NCI-H345 (cell line): ENCODE measurements around the gene CUBN.

ENCODE experiments used
- DNase-seq: peaks from one replicate; lab custom pipeline; 2025; lab: John Stamatoyannopoulos, UW

Gene CUBN

DNA sequence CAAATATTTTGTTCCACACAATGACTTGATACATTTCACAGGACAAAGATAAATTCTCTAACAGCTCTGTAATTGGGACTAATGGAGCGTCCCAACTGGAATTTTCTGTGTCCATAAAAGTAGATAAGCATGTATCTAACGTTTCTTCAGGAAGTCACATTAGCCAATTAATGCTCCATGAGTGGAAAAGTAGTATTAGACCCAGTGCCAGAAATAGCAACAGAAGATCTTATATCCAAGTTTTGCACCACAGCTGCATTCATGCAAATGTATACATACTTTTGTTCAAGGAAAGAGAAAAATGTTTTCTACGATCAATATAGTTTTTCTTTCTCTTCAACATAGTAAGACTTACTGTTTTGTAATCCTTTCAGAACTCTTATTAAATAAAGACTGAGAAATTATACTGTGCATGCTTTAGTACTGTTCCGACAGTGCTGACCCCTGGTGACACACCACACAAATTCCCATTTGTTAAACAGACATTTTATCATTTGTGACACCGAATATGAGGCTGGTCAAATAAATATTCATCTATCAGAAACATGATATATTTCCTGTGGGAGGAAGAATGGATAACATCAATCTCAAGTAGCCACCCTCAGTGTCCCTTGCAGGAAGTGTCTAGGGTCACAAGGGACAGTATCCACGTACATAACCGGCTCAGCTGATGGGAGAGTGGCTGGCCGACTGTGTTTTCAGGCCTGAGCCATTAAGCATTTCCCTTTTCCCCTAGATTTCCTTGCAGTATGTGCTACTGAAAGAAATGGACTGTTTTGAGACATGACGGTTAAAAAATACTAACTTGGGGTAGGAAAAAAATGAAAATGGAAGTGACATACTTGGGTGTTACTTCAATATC is 210.3 kb downstream of the CUBN start:
- DNase-seq = no peak

DNA sequence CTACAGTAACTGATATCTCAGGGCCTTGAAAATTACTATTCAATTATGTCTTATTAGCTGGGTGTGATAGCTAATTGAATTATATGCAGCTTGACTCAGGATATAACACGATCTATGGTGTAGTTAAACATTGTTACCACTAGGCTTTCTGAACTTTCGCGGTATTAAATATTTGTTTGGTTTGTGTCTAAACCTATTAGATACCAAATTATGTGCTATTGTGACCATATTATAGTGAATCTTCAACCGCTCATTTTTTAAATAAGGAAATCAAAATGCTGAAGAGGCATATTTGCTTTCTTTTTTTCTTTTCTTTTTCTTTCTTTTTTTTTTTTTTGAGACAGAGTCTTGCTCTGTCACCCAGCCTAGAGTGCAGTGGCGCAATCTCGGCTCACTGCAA is 213.1 kb downstream of the CUBN start:
- DNase-seq = no peak

DNA sequence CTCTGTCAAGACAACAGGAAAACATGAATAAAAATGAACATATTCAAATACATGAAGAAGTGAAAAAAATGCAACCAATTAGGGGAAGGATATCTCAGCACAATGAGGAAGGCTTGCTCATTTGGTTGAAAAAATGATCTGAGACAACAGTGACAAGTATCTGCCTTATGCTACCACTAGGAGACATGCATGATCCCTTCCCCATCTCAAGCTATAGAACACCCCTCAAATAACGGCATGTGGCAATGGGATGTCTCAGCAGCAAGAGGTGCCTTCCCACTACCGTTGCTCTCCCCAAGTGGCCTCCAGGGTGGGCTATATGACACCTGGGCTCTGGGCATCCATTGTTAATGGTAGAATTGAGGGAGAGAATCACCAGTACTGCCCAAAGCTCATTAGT is 214.3 kb downstream of the CUBN start:
- no peak for DNase-seq

DNA sequence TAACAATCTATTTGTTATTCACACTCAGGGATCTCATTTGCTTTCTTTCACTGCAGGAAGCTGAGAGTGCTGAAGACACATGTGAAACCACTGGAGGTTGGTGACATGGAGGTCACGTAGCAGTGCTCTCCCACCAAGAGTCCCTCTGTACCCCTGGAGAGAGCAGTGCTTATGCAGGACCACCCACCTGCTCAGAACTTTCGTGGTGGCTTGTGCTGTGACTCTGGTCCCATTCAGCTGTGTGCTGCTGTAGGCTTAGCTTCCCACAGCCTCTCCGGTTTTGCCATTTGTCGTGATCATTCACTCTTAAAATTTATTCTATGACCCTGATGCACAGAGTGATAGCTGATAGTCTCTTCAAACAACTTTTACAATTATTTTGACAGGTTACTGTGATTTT is 216.3 kb downstream of the CUBN start:
- DNase-seq = no peak

- no peak for DNase-seq
These were observed 218.8 kb downstream of the CUBN start for GRCh38 chr10:16910793-16911164.

- DNase-seq = no peak
These were observed 219.4 kb downstream of the CUBN start for GRCh38 chr10:16909961-16910792.

DNA sequence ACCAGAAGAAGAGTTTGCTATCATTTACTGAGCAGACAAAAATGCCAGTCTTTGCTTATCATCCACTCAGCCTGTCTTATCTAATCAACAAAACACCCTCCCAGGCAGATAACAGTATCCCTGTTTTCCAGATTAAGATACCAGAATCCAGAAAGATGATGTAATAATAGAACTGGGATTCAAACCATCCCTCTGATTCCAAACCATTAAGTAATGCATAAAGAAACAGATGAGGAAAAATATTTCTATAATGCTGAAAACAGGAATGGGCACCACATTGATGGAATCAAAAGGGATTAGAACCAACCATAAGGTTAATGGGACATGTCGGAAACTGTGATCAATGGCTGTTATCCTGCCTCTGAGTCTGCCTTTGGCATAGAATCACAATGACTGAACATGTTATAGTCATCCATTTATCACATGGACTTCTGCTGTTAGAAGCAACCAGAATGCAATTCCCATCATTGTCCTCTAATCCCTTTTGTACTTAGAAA is 220.3 kb downstream of the CUBN start:
- DNase-seq = no peak

DNA sequence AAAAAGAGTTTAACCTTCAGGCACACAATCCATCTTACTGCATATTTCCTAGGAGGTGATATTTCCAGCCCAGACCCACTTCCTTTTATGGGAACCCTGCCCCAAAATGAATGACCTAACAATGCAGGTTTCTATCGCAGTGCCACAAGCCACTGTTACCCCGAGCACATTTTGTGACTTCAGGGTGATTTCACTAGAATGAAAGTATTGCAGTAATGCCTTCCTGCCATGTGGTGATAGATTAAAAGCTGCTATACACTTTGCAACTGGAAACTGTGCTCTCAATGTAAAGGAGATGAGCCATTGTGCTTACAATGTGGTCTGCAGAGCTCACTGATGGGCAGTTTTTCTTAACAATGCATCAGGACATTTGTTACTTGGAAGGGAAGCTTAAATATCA is 221.9 kb downstream of the CUBN start:
- DNase-seq = no peak

GRCh38 chr10:16905320-16905719 is 224.3 kb downstream of the CUBN start:
- DNase-seq = no peak

DNA sequence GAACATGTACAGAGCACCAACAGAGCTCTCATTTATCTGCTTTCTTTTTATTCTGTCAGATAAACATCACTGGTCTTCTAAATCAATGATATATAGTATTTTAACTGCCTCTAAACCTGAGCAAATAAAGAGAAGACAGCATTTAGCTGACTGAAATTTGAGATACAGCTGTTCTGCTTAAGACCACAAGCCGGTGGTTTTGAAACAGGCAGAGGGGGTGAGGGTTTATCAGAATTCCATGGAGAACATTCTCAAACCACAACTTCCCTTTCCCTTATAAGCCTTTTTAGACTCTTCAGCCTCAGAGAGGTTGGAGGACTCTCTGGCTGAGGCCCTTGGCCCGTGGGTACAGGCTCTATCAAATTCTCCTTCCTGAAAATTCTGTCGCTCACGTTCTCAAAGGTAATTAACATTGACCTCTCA is 225.0 kb downstream of the CUBN start:
- DNase-seq = no peak

GRCh38 chr10:16904049-16904448 is 225.6 kb downstream of the CUBN start:
- DNase-seq = no peak

- DNase-seq = no peak
These were observed 227.0 kb downstream of the CUBN start for GRCh38 chr10:16902606-16903005.

- no peak for DNase-seq
These were observed 228.5 kb downstream of the CUBN start for GRCh38 chr10:16901106-16901505.

DNA sequence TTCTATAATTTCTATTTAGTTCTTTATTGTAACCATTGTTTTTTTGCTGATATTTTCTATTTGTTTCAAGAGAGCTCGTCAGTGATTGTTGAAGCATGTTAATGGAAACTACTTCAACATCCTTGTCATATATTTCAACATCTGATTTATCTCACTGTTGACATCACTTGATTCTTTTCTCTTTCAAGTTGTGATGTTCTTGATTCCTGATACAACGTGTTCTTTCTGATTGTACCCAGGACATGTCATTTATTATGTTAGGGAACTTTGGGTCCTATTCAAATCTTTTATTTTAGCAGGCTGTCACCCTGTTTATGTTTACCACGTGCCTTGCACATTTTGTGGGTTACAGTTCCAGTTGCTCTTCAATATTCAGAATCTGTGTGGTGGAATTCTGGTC is 232.6 kb downstream of the CUBN start:
- no peak for DNase-seq

- no peak for DNase-seq
These were observed 234.8 kb downstream of the CUBN start for GRCh38 chr10:16894821-16895220.

GRCh38 chr10:16893664-16894063 is 235.9 kb downstream of the CUBN start:
- peak; percentile 1 for DNase-seq

GRCh38 chr10:16891375-16892313 is 238.0 kb downstream of the CUBN start:
- DNase-seq = no peak

- DNase-seq = no peak
These were observed 238.9 kb downstream of the CUBN start for GRCh38 chr10:16890691-16891090.

GRCh38 chr10:16887565-16887964 is 242.0 kb downstream of the CUBN start:
- DNase-seq = no peak

DNA sequence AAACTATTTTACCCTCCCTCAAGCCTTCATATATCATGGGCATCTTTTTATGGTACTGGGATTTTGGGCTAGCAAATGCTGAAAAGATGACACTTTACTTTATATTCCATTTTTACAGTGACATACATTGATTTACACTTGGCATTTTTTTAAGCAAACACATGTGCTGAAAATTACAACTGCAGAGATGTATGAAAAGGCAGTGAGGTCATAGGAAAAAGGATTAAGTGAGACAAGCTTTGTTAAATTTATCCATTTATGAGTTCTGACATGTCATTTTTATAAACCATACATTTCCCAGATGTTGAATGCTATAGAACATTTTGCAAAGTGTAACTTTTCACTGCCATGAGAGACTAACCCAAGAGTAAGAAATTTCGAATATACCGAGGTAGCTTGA is 243.6 kb downstream of the CUBN start:
- DNase-seq = no peak

DNA sequence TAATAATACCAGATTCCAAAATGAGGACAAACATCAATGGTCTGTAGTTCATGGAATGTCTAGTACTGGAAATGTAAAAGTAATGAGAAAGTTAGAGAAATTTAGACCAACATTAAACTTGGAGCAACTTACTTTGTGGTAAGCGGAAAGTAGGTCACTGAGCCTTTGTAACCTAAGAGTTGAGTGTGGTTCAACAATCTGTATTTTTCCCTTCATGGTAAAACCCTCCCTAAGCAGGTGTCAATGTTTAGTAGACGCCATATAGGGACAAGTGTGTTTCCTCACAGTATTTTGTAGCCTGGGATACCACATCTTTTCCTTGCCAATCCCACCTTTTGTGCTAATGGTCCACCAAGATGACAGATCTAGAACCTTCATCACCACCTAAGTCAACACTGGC is 245.1 kb downstream of the CUBN start:
- no peak for DNase-seq

- DNase-seq = no peak
These were observed 246.5 kb downstream of the CUBN start for GRCh38 chr10:16883084-16883483.
